HepG2 (cell line): ENCODE measurements around the gene SREBF1. TPM values are rescaled to one million over a fixed set of nuclear protein-coding genes. Genes with fewer than 3 reads are reported as not detected.
A peak's percentile ranks its signal among the peaks of the same experiment; 100 is the strongest.

Experiments used
- CHCHD3 ChIP-seq: sonication (generic); formaldehyde crosslinking; IDR thresholded peaks from 2 replicates; pipeline ENCODE4 v1.8.0; 2022; ENCODE audit warnings: mild to moderate bottlenecking, missing genetic modification reagents, moderate library complexity
- CHD2 ChIP-seq: IDR thresholded peaks from 2 replicates; pipeline ENCODE4 v1.6.1; 2011; ENCODE audit warnings: low read depth, low read length, improper control_type of control experiment
- EP300 ChIP-seq, 3 experiments: sonication (generic) in 1 of 3; formaldehyde crosslinking in 1 of 3; IDR thresholded peaks; 2 replicates each; pipeline versions ENCODE4 v1.5.1 to v1.6.1; 2011 to 2020; ENCODE audit warnings: low read depth in 2 of 3, low read length in 2 of 3, borderline replicate concordance in 1 of 3, improper control_type of control experiment in 1 of 3, mild to moderate bottlenecking in 1 of 3, missing genetic modification reagents in 1 of 3, moderate library complexity in 1 of 3
- GATAD1 ChIP-seq: IDR thresholded peaks from 2 replicates; pipeline ENCODE4 v1.6.1; 2016; ENCODE audit warnings: missing genetic modification reagents, missing compliant biosample characterization
- HDAC6 ChIP-seq: fragments of 200-600 bp; sonication (generic); IDR thresholded peaks from 2 replicates; pipeline ENCODE4 v1.7.0; 2017; ENCODE audit warnings: mild to moderate bottlenecking, antibody characterized with exemption, low read length, low read depth
- HHEX ChIP-seq: IDR thresholded peaks from 2 replicates; pipeline ENCODE4 v1.6.1; 2016; ENCODE audit warnings: control low read depth
- HMGXB3 ChIP-seq: sonication (generic); formaldehyde crosslinking; IDR thresholded peaks from 2 replicates; pipeline ENCODE4 v1.4.0; 2020; ENCODE audit warnings: missing genetic modification reagents, borderline replicate concordance
- ISL2 ChIP-seq: sonication (generic); formaldehyde crosslinking; IDR thresholded peaks from 2 replicates; pipeline ENCODE4 v1.5.0; 2020; ENCODE audit warnings: missing genetic modification reagents
- MBD4 ChIP-seq: IDR thresholded peaks from 2 replicates; pipeline ENCODE4 v1.6.1; 2012; ENCODE audit warnings: low read length, inconsistent platforms, borderline replicate concordance
- MED13 ChIP-seq: sonication (generic); formaldehyde crosslinking; IDR thresholded peaks from 2 replicates; pipeline ENCODE4 v1.5.0; 2020; ENCODE audit warnings: missing genetic modification reagents
- RBM22 ChIP-seq: fragments of 200-400 bp; formaldehyde crosslinking; optimal IDR thresholded peaks from 2 replicates; pipeline ENCODE3; 2017; ENCODE audit warnings: mild to moderate bottlenecking, low read length, moderate library complexity
- SMAD9 ChIP-seq: sonication (generic); formaldehyde crosslinking; IDR thresholded peaks from 2 replicates; pipeline ENCODE4 v1.5.1; 2020; ENCODE audit warnings: mild to moderate bottlenecking, missing genetic modification reagents
- TP53 ChIP-seq: sonication (generic); formaldehyde crosslinking; conservative IDR thresholded peaks from 2 replicates; pipeline ENCODE4 v1.4.0; 2020; ENCODE audit warnings: missing genetic modification reagents
- ZEB1 ChIP-seq: IDR thresholded peaks from 2 replicates; pipeline ENCODE4 v1.6.1; 2012; ENCODE audit warnings: mild to moderate bottlenecking, low read depth, inconsistent platforms; ENCODE audit not compliant: insufficient replicate concordance
- ZNF407 ChIP-seq: sonication (generic); formaldehyde crosslinking; IDR thresholded peaks from one replicate; pipeline ENCODE4 v1.5.1; 2020; ENCODE audit warnings: mild to moderate bottlenecking, missing genetic modification reagents; ENCODE audit errors: not compliant biosample characterization
- ZNF562 ChIP-seq: sonication (generic); formaldehyde crosslinking; IDR thresholded peaks from 2 replicates; pipeline ENCODE4 v1.8.0; 2022; ENCODE audit warnings: missing genetic modification reagents, borderline replicate concordance
- ZNF652 ChIP-seq: IDR thresholded peaks from 2 replicates; pipeline ENCODE4 v1.6.1; 2016; ENCODE audit warnings: low read depth, borderline replicate concordance
- ZNF790 ChIP-seq: sonication (generic); formaldehyde crosslinking; IDR thresholded peaks from 2 replicates; pipeline ENCODE4 v1.8.0; 2022; ENCODE audit warnings: missing genetic modification reagents, mild to moderate bottlenecking, borderline replicate concordance
- ZNF891 ChIP-seq: sonication (generic); formaldehyde crosslinking; IDR thresholded peaks from 2 replicates; pipeline ENCODE4 v1.5.0; 2020; ENCODE audit warnings: mild to moderate bottlenecking, missing genetic modification reagents
- polyA plus RNA-seq, 8 experiments: library from polyadenylated mRNA; depleted of rRNA in 3 of 8; stranded (reverse) in 7 of 8; unstranded in 1 of 8; fragments of >200 nt; fragmentation: Illumina TruSeq in 4 of 8; extraction: Trizol in 4 of 8; gene quantifications; 2 replicates each; pipeline versions ENCODE4 v1.2.1 to v1.2.3, GENCODE V29; 2011 to 2016; ENCODE audit warnings: low read depth in 4 of 8, missing spikeins in 1 of 8, mixed read lengths in 1 of 8; ENCODE audit not compliant: insufficient read depth in 1 of 8
- total RNA-seq, 5 experiments: library from RNA; depleted of rRNA; stranded (reverse); fragments of >200 nt; fragmentation: Illumina TruSeq; extraction: Trizol; gene quantifications; 2 replicates each; pipeline ENCODE4 v1.2.3, GENCODE V29; 2016; ENCODE audit warnings: low read depth in 1 of 5

SREBF1 gene
- total and polyA plus RNA-seq, 2 of the 13 experiments (the other 11 are each of a cell fraction or from before 2014, with no cell fraction given) = 34.3 to 38.0 TPM

GRCh38 chr17:17865035-17865434 is 28.2 kb upstream of the SREBF1 start (continued):
- TF ChIP-seq HMGXB3 (CRISPR knock-in tag) (no peak), RBM22 (no peak), ISL2 (CRISPR knock-in tag) (0 out of 2 replicates have a peak, but pooled peaks have one; percentile 32), EP300 (IDR thresholded peaks at IDR 0.05; ENCODE audit: low read depth in 2 of 2, low read length in 2 of 2) (peak in 1 of 2 experiments; percentile 58; a peak in 1 of 4 replicates), EP300 (CRISPR knock-in tag; IDR thresholded peaks at IDR 0.05; ENCODE audit: borderline replicate concordance) (no peak), CHD2 (no peak), ZEB1 (no peak), TP53 (CRISPR knock-in tag) (no peak), HHEX (CRISPR knock-in tag) (no peak), SMAD9 (no peak), ZNF891 (CRISPR knock-in tag) (no peak), HDAC6 (no peak), CHCHD3 (no peak), ZNF652 (CRISPR knock-in tag) (no peak), ZNF790 (CRISPR knock-in tag) (no peak), MED13 (no peak), GATAD1 (CRISPR knock-in tag) (no peak), ZNF562 (no peak), ZNF407 (CRISPR knock-in tag) (no peak), MBD4 (no peak)
